ENCODE measurements around the gene PSD4. TPM values are rescaled to one million over a fixed set of nuclear protein-coding genes. Genes with fewer than 3 reads are reported as not detected.
A peak's percentile ranks its signal among the peaks of the same experiment; 100 is the strongest.

PSD4 gene
- total RNA-seq, 4 donors from 2014 or later: 6.3 to 27.6 (median 13.1) TPM

DNA sequence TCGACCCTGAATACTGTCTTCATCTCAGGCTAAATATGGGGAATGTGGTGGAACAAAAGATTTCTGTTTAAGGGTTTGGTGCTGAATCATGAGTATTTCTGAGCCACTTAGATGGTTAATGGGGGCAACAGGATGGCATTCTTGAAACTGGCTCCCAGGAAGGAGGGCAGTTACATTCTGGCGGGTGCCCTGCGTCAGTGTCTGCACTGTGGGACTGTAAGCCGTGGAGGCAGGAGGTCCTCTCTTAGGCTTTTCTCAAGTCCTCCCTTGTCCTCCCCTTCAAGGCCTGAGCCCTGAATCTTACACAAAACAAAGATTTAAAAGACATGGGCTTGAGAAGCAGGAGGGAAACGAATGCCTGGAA, 45.7 kb downstream of the PSD4 start:
- TF ChIP-seq, protein P1, sequence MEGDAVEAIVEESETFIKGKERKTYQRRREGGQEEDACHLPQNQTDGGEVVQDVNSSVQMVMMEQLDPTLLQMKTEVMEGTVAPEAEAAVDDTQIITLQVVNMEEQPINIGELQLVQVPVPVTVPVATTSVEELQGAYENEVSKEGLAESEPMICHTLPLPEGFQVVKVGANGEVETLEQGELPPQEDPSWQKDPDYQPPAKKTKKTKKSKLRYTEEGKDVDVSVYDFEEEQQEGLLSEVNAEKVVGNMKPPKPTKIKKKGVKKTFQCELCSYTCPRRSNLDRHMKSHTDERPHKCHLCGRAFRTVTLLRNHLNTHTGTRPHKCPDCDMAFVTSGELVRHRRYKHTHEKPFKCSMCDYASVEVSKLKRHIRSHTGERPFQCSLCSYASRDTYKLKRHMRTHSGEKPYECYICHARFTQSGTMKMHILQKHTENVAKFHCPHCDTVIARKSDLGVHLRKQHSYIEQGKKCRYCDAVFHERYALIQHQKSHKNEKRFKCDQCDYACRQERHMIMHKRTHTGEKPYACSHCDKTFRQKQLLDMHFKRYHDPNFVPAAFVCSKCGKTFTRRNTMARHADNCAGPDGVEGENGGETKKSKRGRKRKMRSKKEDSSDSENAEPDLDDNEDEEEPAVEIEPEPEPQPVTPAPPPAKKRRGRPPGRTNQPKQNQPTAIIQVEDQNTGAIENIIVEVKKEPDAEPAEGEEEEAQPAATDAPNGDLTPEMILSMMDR (IDR thresholded peaks at IDR 0.05): no peak
- ATAC-seq (ENCODE audit: low FRiP score) (no peak), DNase-seq (ENCODE audit: low spot score) (no peak)

DNA sequence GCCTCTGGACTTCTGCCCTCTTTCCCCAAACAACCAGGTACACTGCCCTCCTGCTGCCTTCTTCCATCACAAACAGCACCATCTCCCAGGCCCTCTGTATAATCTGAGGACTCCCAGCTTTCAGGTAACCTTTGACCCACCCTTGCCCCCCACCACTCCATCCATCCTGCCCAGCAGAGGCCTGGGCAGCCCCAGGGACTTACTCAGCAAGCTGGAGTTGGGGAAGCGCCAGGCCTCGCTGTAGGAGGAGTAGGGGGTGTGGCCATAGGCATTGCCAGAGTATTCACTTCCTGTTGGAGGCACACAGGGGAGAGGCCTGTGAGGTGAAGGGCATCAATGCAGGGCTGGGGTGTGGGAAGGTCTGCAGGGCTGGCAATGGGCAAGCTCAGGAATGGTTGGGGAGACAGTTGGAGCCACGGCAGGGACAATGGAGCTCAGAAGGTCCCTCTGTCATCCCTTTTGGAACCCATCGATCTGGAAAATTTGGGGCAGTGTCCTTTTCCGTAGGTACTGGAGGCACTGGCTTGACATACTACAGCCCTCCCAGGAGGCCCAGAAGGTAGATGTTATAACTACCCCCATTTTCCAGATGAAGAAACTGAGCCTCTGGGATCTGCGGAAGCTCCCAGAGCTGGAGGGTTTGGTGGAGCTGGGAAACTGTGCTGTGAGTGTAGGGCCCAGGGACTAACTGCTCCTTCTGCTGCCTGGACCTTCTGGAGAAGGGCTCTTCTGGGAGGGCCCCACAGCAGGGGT, 46.3 kb downstream of the PSD4 start:
- ATAC-seq (ENCODE audit: low FRiP score): peak; percentile 64
- TF ChIP-seq, protein P1 (IDR thresholded peaks at IDR 0.05): no peak
- DNase-seq (ENCODE audit: low spot score): no peak

DNA sequence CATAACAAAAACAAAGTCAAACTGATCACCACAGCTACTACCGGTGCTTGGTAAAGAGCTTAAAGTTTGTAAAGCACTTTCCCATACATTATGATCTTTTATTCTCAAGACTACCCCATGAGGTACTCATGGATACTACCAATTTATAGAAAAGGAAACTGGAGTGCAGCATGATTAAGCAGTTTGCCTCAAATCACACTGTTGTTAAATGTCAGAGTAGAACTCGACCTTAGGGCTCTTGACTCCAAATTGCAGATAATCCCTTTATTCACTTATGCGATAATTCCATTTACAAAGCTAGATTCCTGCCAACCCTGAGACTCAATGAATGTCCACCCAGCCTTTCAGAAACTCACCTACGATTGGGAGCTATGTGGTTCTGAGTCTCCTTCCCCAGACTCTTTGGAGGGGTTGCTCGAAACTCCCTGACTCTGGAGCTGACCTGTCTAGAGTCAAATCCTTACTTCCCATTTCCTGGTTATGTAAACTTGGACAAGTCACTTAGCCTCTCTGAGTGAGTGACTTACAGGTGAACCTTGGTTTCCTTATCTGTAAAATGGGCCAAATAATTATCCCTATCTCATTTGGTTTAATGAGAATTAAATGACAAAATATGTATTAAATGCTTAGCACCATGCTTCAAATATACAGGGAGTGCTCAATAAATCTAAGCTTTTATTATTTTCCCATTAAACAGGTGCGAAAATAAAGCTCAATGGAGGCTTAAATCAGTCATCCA, 47.4 kb downstream of the PSD4 start:
- no peak for DNase-seq (ENCODE audit: low spot score)
- ATAC-seq (ENCODE audit: low FRiP score): no peak
- TF ChIP-seq, protein P1 (IDR thresholded peaks at IDR 0.05): no peak

DNA sequence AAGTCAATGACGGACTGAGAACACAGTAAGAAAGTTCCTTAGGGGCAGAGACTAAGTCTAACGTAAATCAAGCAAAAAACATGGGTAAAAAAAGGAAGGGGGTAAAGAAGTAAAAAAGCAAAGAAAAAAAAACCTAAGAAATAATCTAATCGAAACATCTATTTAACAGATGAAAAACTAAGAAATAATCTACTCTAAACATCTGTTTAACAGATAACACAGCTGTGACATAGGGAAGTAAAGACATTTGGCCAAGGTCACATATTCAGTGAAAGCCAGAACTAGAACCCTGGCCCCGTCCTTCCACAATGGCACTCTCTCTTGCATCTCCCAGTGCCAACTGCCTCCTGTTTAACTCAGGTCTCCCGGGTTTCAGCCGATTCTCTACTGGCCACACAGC, 48.1 kb downstream of the PSD4 start:
- TF ChIP-seq, protein P1 (IDR thresholded peaks at IDR 0.05): no peak
- no peak for DNase-seq (ENCODE audit: low spot score)

DNA sequence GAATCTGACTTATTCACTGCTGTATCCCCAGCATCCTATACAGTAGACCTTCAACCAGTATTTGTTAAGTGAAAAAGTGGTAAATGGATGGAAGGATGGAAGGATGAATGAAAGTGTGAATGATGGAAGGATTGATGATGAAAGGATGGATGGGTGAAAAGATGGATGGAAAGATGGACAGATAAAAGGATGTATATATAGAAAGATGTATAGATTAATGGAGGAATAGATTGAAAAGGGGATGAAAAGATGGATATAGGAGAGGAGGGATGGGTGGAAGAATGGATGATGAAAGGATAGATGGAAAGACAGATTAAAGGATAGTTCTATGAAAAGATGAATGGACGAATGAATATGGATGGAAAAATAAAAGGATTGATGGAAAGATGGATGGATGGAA, 50.0 kb downstream of the PSD4 start:
- TF ChIP-seq, protein P1 (IDR thresholded peaks at IDR 0.05): no peak
- no peak for ATAC-seq (ENCODE audit: low FRiP score)
- no peak for DNase-seq (ENCODE audit: low spot score)

More for the DNA sequence above, 48.1 kb downstream of the PSD4 start:
- no peak for ATAC-seq (ENCODE audit: low FRiP score)

DNA sequence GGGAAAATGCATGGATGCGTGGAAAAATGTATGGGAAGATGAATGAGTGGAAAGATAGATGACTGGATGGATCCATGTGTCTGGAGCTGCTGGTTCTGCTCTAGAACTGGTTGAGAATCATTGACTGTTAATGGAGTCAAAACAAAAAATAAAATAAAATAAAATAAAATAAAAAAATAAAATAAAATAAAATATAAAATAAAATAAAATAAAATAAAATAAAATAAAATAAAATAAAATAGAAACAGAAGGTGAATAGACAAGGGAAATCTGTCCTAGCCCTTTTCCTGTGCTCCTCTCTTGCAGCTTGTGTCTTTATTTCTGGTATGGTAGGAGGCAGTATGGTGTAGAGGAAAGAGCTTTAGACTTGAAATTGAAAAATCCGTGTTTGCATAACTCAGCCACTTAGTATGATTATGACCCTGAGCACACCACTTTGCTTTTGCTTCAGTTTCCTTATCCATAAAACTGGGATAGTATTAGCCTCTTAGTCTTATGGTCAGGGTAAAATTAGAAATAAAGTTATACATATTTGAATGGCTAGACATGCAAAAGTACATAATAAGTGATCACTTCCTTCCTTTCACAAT, 51.0 kb downstream of the PSD4 start:
- no peak for ATAC-seq (ENCODE audit: low FRiP score)
- DNase-seq (ENCODE audit: low spot score): no peak
- TF ChIP-seq, protein P1 (IDR thresholded peaks at IDR 0.05): no peak
